ENCODE measurements around the gene ZFAND3. TPM values are rescaled to one million over a fixed set of nuclear protein-coding genes. Genes with fewer than 3 reads are reported as not detected.
A peak's percentile ranks its signal among the peaks of the same experiment; 100 is the strongest.

ZFAND3 gene
- total RNA-seq, 2 donors from 2014 or later, result 53.8 to 69.3 TPM

DNA sequence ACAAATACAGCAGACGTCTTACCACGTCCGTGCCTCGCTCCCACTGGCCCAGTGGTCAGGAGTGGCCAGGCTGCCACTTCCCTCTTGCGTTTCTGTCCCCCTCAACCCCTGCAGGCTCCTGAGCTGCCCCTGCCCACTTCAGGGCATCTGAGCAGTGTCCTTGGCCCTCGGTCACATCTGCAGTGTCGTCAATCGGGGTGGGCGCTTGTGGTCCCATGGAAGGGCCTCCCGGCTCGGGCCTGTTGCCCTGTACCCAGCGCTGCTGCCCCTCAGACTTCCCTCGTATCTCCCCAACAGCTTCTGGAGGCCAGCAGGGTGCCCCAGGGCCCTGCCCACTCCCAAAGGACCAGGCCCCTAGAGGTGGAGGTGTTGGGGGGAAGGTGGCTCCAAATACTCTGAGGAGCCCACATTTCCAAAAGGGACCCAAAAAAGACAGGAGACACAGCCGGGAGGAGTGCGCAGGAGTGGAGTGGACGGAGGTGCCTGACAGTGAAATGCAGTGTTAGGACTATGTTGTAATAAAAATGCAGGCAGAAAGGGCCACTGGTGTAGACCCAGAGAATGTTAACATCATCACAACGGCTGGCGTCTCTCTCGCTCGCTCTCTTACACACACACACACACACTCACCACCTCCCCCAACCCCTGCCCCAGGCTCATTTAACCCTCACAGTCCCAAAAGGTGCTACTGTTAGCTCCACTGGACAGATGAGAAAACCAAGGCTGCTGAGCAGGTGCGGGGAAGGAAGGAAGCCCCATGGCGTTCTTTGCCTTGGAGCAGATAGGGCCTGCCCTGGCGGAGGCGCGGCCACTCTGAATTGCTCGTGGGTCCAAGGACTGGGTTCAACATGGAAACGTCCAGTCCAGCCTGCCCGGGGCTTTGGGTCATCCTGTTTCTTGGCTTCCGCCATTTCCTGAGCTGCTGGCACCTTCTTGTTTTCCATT, 343.9 kb downstream of the ZFAND3 start:
- DNase-seq (ENCODE audit: low spot score), result peak; percentile 75
- intact Hi-C loops (cut with DNase I), result no loop called here

DNA sequence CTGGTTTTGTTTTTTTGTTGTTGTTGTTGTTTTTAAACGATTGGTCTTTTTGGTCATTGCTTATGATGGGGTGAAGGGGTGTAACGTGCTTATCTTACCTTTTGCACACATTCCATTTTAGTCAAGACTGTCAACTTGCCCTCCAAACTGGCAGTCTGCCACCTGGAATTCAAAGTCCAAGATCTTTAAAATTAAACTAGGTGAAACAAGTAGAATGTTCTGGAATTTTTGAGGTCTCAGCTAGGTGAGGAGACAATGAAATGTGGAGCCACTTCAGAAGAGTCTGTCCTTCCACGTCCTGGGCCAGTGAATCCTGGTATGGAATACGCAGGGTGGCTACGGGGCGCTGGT, 344.6 kb downstream of the ZFAND3 start:
- DNase-seq (ENCODE audit: low spot score), result no peak
- intact Hi-C loops (cut with DNase I), result no loop called here

DNA sequence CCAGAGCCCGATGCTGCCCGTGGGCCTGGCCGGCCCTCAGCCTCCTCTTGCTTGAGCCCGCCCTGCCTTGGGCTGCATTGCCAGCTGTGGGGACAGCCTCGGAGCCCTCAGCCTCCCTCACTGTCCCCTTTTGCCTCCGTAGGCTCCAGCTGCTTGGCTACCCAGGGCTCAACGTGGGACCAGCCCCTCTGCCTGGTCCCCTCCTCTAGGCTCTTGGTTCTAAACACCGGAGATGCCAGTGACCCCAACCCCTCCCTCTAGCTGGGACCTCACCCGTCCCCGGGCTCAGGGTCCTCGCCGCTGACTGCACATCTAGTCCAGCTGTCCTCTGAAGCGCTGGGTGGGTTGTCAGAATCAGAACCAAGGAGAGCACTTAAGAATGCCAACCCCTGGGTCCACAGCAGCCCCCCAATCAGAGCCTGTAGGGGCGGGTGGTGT, 345.2 kb downstream of the ZFAND3 start:
- DNase-seq (ENCODE audit: low spot score), result peak; percentile 79
- intact Hi-C loops (cut with DNase I), result no loop called here

DNA sequence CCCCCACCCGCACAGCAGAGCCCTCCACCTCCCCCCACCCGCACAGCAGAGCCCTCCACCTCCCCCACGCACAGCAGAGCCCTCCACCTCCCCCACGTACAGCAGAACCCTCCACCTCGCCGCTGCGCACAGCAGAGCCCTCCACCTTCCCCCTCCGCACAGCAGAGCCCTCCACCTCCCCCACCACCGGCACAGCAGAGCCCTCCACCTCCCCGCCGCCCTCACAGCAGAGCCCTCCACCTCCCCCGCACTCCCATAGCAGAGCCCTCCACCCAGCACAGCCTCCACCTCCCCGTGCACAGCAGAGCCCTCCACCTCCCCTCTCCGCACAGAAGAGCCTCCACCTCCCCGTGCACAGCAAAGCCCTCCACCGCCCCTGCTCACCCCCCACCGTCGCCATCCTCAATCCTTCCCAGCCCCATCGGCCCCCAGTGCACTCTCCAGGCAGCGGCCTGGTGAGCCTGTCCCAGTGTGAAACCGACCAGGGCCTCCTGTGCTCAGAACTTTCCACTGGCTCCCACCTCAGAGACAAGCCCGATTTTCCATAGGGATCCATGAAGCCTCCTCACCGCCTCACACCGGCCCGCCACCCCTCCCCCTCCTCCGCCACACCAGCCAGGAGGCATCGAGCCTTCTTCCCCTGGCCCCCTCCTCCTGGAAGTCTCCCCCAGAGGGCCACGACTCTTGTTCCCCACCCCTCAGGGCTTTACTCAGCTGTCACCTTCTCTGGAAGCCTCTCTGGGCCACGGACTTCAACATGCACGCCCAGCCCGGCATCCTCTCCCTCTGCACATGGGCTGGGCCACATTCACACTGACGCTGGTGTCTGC, 347.1 kb downstream of the ZFAND3 start:
- intact Hi-C loops (cut with DNase I), result no loop called here
- peak; percentile 61 for DNase-seq (ENCODE audit: low spot score)

DNA sequence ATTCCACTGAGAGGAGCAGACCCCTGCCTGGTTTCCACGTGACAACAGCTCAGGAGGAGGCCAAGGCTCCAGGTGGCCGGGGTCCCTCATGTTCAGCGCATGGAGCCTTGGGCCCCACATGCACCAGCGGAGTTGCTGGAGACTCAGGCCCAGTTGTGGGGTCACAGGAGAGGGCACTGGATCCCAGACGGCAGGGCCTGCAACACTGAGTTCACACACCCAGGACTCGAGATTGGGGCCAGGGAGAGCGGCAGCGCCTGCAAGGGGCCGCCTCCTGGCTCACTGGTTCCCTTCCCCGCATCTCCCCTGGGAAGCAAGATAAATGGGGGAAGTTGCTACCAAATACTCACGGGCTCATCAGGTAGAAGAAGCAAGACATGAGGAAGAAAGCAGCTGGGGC, 348.1 kb downstream of the ZFAND3 start:
- peak; percentile 71 for DNase-seq (ENCODE audit: low spot score)

DNA sequence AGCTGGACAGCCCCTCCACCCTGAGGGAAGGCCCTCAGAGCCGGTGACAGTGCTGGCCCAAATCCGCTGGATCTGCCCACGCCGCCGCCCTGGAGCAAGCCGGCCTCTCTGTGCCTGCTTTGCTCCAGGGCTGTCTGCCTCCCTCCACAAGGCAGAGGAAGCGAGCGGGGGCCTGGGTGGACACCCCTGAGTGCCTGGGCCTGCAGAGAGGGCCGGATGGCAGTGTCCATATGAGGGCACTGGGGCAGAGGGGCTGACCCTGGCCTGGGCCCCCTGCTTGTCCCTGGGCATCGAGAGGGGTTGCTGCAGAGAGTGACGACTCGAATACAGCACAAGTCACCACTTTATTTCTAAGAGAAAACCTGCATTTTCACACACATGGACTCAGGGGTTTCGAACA, 348.6 kb downstream of the ZFAND3 start:
- intact Hi-C loops (cut with DNase I), result no loop called here
- no peak for DNase-seq (ENCODE audit: low spot score)

More for the DNA sequence above, 348.1 kb downstream of the ZFAND3 start:
- intact Hi-C loops (cut with DNase I), result no loop called here

DNA sequence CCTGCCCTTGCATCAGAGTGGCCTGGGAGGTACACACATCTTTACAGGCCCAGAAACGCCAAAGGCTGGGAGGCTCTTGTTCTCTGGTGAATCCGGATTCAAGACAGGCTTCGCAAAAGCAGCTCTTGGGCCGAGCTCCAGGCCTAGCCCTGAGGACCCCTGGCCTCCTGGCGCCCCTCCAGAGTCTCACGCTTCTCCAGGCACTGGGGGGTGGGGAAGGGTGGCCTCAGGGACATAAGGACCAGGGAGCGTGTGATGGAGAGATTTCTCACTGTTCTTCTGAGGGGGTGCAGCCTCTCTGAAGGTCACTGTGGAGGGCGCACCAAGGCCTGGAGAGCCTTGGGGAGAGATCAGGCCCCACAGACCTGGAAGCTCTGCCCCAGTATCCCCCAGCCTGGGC, 349.2 kb downstream of the ZFAND3 start:
- intact Hi-C loops (cut with DNase I), result no loop called here
- DNase-seq (ENCODE audit: low spot score), result no peak

DNA sequence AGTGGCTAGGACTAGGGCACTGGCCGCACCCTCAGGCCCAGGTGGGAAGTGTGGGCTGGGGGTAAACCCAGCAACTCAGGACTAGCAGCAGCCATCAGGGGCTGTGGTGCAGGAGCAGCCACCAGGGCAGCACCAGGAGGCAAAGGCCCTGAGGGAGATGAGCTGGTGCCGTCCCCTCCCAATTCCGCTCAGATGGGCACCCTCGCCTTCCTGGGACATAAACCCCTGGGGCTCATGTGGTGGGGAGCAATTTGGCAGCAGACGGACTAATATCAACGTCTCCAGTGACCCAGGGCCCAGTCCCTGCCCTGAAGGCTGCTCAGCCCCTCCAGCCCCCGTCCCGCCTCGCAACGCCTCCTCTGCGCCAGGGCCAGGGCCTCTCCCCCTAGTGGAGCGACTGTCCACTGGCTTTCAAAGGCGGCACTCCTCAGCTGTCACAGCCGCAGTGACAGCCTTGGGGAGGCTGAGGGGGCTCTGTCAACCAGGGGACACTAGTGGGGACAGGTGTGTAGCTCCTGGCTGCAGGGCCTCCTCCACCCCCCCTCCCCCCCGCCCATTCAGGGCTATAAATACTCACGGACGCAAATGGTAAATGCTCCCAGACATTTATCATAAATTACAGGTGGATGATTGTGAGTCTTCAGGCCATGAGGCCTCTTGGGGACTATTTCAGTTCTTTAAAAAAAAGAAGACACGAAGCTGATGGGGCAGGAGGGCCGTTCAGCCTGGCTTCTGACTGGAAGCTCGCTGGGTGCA, 349.9 kb downstream of the ZFAND3 start:
- intact Hi-C loops (cut with DNase I), result no loop called here
- peak; percentile 81 for DNase-seq (ENCODE audit: low spot score)

DNA sequence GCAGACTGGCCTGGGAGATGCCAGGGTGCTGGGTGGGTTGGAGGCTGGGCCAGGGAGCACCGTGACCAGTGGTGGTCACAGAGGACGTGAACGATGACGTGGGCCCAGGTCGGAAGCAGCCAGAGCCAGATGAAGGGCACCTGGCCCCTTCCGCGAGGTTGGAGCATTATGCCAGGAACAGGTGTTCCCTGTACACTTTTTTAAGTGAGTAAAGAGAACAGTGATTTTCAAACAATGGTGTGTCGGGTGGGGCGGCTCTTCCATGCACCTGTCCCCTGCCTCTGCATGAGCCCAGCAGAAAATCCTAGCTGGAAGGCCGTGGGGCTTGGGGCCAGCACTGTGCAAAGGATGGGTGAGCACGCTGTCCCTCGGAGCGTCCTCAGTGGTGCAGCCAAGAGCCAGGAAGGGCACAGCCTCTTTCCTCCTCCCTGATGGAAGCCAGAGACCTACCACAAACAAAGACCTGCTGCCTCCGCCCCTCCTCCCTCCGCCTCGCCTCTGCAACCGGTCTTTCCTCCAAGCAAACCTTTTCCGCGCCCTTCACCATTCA, 350.5 kb downstream of the ZFAND3 start:
- intact Hi-C loops (cut with DNase I), result no loop called here
- peak; percentile 64 for DNase-seq (ENCODE audit: low spot score)

DNA sequence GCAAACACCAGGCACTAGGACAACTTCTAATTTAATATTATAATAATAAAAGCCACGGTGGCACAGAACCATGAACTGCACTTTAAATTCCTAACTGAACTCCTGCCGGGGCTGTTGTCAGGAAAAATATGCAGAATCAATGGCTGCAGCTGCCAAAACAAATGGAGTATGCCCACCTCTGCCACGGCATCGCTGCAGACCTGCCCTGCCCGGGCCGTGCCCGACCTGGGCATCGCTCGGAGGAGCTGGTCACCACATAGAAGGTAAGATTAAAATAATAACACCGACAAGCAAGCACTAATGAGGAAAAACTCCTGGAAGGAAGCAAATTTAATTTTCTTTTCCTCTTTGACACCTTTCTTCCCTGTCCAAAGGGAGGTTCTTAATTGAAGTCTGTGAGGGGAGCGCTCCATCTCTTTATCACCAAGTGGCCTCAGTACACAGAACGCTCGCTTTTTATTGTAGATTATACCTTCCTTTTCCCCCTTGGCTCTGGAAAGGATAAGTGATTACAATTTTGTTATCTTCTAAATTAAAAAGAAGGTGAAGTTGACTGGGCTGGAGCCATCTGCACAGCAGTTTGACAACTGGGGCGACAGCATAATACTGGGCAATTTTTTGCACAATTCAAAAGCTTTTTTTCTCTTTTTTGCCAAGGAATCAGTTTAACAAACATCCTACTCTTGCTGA, 351.3 kb downstream of the ZFAND3 start:
- intact Hi-C loops (cut with DNase I), result no loop called here
- DNase-seq (ENCODE audit: low spot score), result peak; percentile 29

DNA sequence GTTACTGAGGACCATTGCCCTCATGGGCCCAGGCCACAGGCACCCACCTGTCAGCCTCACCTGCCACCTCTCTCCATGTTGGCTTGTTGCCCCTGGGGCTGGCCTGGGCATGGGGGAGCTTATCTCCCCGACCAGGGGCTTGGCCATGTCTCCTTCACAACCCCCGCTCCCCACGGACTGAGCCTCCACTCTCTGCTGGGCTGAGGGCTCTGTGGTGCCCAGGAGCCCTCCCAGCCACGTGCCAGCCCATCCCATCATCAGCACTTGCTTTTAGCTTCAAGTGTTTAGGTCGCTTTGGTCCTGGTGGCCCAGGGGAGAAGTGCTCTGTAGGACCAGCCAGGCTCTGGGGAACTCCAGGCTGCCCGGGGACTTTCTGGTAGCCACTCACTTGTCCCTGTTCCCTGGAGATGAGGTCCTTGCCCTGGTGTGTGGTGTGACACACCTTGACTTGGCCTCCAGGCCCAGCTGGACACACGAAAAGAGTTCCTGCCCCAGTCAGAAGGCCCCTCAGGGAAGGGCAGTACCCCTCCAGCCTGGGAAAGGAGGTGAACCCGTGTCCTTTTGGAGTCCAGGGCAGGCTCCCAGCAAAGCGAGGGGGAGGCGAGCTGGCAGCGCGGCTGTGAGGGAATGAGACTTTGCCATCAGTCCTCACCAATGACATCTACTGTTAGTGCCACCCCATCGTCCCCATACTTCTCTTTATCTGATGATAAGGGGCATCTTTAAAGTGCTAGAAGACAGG, 352.6 kb downstream of the ZFAND3 start:
- DNase-seq (ENCODE audit: low spot score), result peak; percentile 65
- intact Hi-C loops (cut with DNase I), result no loop called here

DNA sequence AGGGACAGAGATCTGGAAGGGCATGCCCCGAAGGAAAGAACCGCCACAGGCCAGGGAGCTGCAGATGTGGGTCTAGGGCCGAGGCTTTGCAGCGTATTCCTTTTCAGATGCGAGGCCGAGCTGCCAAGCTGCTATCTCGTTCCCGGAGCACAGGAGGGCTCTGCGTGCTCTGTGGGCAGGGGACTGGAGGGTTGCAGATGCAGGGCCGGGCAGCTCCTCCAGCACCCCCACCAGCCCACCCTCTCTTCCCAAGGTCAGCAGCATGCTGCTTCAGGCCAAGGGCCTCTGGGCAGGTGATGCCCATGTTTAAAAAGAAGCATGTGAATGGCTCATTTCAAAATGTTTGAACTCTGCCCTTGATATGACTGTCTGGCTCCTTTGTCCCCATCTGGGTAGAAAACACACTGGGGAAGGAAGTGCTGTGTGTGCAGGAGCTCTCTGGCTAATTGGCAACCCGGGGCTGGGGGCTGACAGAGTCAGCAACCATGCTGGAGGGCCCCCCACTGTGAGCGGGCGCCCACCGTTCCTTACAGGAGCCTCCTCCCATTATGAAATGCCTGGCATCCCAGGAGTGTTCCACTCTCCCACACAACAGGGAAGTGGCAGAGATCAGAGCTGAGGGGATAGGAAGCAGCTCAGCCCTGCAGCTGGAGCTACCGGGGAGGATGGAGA, 353.3 kb downstream of the ZFAND3 start:
- peak; percentile 40 for DNase-seq (ENCODE audit: low spot score)
- intact Hi-C loops (cut with DNase I), result no loop called here

DNA sequence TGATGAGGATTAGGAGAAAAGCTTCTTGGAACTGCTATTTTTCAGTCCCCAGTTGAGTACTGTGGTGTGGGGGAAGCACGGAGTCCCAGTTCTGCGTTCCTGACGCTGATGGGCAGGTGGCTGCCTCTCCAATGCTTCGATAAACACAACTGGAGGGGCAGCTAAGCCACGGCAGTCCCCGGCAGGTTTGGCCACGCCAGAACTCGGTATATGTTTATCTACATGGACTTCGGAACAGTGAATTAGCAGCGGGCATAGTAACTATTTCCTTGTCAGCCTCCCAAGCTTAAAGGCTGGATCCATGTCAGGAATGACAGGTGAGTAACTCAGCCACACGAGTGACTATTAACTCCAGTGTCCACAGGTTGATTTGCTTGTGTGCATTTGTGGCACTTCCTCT, 354.4 kb downstream of the ZFAND3 start:
- intact Hi-C loops (cut with DNase I), result no loop called here
- peak; percentile 48 for DNase-seq (ENCODE audit: low spot score)

DNA sequence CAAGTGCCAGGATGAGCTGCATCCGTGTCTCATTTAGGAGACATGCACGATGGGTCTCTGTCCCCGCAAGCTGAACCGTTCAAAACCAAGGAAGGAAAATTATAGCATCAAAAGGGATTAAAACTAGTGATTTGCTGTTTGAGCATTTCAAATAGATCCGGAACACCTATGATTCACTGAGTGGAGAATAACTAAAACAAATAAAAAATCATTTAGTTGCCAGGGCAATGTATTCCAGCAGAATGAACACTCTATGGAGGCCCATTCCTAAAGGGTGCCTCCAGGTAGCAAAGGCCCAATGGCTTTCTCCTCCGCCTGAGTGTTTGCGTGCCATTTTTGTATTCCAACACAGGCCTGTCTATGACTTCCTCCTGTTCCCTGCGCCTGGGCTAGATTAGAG, 354.8 kb downstream of the ZFAND3 start:
- DNase-seq (ENCODE audit: low spot score), result peak; percentile 19
- intact Hi-C loops (cut with DNase I), result no loop called here

DNA sequence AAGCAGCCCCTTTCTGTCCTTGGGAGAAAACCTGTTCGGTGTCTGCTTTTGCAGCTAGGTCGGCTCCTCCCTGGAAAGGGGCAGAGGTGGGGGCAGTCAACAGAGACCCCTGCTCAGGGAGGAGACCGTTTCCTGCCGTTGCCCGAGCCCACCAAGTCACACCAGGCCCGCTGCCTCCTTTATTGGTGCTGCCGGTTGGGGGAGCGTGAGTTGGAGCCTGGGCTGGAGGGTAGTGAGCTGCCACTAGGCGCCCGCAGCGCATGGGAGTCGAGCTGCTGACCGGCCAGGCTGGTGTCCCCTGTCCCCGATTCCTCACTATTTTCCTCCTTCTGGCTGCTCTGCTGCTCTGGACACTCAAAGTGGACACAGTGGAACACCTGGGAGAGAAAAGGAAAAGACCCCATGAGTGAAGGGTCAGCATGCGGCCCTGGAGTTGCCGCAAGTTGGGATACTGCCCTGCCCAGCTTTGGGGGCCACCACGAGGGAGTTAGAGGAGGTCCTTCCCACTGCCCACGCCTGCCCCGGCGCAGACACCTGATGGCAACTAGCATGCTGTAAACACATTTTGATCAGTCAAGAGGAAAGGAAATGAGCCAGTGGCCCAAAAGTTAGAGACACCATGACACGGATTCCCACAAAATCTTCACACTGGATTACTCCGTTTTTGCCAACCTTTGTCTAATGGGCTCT, 355.4 kb downstream of the ZFAND3 start:
- intact Hi-C loops (cut with DNase I), result no loop called here
- peak; percentile 67 for DNase-seq (ENCODE audit: low spot score)

DNA sequence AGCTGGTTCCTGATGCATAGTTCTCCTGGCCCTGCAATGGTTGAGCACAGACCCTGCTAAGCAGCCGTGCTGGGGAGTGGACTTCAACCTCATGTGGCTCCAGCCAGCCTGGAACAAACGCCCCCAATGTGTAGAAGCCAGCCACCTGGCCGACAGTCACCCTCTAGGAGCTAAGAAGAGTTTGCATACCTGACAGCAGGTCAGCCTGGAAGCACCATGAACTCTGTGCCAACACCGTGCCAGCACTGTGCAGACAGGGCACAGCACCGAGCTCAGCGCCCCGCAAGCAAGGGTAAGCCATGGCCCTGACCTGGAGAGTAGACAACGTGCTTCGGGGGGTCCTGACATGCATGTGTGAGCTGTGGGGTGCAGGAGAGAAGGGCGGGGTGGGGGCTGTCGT, 356.3 kb downstream of the ZFAND3 start:
- intact Hi-C loops (cut with DNase I), result no loop called here
- DNase-seq (ENCODE audit: low spot score), result peak; percentile 65

Measured in posterior vena cava (tissue), 2 donors.